Measurements from ENCODE around the gene POLR3A.

DNA sequence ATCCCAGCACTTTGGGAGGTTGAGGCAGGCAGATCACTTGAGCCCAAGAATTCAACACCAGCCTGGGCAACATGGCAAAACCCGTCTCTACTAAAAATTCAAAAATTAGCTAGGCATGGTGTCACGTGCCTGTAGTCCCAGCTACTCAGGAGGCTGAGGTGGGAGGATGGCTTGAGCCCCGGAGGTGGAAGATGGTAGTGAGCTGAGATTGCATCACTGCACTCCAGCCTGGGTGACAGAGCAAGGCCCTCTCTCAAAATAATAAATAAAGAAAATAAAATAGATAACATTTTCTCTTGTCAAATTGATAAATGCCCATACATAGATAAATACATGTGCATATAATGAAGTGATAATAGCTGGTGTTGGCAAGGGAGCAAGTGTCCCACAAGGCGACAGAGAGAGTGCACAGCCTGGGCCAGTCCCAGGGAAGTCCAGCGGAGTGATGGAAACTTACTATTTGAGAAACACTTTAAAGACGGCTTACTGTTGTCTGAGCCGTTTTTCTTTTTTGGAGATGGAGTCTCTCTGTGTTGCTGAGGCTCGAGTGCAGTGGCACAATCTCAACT, 69.3 kb downstream of the POLR3A start:
- no peak for TF ChIP-seq ZNF274 (CRISPR knock-in tag; IDR thresholded peaks at IDR 0.05)
- no peak for TF ChIP-seq SPEN (CRISPR knock-in tag; IDR thresholded peaks at IDR 0.05; ENCODE audit: low read depth)
- no peak for TF ChIP-seq SALL2 (CRISPR knock-in tag; IDR thresholded peaks at IDR 0.05)
- TF ChIP-seq BHLHE40 (IDR thresholded peaks at IDR 0.05; ENCODE audit: low read length), result no peak
- TF ChIP-seq MAZ (IDR thresholded peaks at IDR 0.05; ENCODE audit: borderline replicate concordance, low read depth, low read length), result no peak
- TF ChIP-seq MAZ (CRISPR knock-in tag; IDR thresholded peaks at IDR 0.05; ENCODE audit: low read depth), result no peak
- TF ChIP-seq FOXA3 (CRISPR knock-in tag; IDR thresholded peaks at IDR 0.05), result no peak
- TF ChIP-seq, protein P1, sequence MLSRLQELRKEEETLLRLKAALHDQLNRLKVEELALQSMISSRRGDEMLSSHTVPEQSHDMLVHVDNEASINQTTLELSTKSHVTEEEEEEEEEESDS (CRISPR knock-in tag; IDR thresholded peaks at IDR 0.05; ENCODE audit: borderline replicate concordance), result no peak
- TF ChIP-seq SMARCC2 (IDR thresholded peaks at IDR 0.05), result no peak
- TF ChIP-seq POLR2AphosphoS5 (IDR thresholded peaks at IDR 0.05; ENCODE audit: low read depth, low read length), result no peak
- TF ChIP-seq, protein P2, sequence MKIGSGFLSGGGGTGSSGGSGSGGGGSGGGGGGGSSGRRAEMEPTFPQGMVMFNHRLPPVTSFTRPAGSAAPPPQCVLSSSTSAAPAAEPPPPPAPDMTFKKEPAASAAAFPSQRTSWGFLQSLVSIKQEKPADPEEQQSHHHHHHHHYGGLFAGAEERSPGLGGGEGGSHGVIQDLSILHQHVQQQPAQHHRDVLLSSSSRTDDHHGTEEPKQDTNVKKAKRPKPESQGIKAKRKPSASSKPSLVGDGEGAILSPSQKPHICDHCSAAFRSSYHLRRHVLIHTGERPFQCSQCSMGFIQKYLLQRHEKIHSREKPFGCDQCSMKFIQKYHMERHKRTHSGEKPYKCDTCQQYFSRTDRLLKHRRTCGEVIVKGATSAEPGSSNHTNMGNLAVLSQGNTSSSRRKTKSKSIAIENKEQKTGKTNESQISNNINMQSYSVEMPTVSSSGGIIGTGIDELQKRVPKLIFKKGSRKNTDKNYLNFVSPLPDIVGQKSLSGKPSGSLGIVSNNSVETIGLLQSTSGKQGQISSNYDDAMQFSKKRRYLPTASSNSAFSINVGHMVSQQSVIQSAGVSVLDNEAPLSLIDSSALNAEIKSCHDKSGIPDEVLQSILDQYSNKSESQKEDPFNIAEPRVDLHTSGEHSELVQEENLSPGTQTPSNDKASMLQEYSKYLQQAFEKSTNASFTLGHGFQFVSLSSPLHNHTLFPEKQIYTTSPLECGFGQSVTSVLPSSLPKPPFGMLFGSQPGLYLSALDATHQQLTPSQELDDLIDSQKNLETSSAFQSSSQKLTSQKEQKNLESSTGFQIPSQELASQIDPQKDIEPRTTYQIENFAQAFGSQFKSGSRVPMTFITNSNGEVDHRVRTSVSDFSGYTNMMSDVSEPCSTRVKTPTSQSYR (CRISPR knock-in tag; IDR thresholded peaks at IDR 0.05; ENCODE audit: borderline replicate concordance), result no peak
- no peak for TF ChIP-seq EP300 (IDR thresholded peaks at IDR 0.05; ENCODE audit: low read depth in 2 of 2, low read length in 2 of 2)
- no peak for TF ChIP-seq EP300 (CRISPR knock-in tag; IDR thresholded peaks at IDR 0.05; ENCODE audit: borderline replicate concordance)
